ENCODE measurements around the gene KCNC2.

DNA sequence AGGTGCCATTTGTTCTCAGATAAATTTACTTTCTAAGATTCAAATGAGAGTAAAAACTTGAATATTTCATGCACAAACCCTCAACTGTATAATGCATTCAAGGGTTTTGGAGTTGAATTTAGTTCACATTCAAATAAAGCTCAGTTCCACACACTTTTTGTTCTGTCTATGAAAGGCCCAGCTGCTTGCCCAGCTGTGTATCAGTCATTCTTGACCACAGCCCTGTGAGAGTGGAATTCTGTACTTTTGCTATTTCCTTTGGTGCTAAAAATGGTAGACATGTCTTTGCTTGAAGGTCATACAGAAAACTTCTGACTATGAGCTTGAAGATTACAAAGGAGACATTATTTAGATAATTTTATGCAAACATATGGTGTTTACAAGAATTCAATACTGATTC lies 110.4 kb downstream of the KCNC2 start:
- no peak for TF ChIP-seq POLR2A (IDR thresholded peaks at IDR 0.05)
- TF ChIP-seq, protein P1, sequence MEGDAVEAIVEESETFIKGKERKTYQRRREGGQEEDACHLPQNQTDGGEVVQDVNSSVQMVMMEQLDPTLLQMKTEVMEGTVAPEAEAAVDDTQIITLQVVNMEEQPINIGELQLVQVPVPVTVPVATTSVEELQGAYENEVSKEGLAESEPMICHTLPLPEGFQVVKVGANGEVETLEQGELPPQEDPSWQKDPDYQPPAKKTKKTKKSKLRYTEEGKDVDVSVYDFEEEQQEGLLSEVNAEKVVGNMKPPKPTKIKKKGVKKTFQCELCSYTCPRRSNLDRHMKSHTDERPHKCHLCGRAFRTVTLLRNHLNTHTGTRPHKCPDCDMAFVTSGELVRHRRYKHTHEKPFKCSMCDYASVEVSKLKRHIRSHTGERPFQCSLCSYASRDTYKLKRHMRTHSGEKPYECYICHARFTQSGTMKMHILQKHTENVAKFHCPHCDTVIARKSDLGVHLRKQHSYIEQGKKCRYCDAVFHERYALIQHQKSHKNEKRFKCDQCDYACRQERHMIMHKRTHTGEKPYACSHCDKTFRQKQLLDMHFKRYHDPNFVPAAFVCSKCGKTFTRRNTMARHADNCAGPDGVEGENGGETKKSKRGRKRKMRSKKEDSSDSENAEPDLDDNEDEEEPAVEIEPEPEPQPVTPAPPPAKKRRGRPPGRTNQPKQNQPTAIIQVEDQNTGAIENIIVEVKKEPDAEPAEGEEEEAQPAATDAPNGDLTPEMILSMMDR (IDR thresholded peaks at IDR 0.05) = no peak
